ENCODE measurements around the gene AMTN.
"Not testable (repeated sequence)": the region's sequence is repeated elsewhere in the genome, so short reads cannot be mapped to it uniquely, and the experiment has no call there.

The AMTN gene

GRCh38 chr4:70518269-70518668 is at the start of gene AMTN:
Gene AMTN (plus strand): TSS chr4:70518569. CDS start chr4:70518778, 209 bp downstream.
- no peak for DNase-seq (ENCODE audit: low read depth)
- TF ChIP-seq CTCF (IDR thresholded peaks at IDR 0.05; ENCODE audit: low read depth, low read length, missing control alignments), result no peak
- H3K4me3 ChIP-seq (ENCODE audit: low read depth, low read length), result no peak within 1 kb of the TSS

GRCh38 chr4:70471897-70472296 is 46.5 kb upstream of the AMTN start, which contains the start of gene MUC7:
Gene MUC7 (plus strand): TSS chr4:70472197. CDS start chr4:70474022, 1,825 bp downstream.
- no peak for TF ChIP-seq CTCF (IDR thresholded peaks at IDR 0.05; ENCODE audit: low read depth, low read length, missing control alignments)
- no peak within 1 kb of the TSS for H3K4me3 ChIP-seq (ENCODE audit: low read depth, low read length)
- DNase-seq (ENCODE audit: low read depth), result no peak

- H3K4me3 ChIP-seq (ENCODE audit: low read depth, low read length), result no peak overlapping the region
- no peak for DNase-seq (ENCODE audit: low read depth)
- TF ChIP-seq CTCF (IDR thresholded peaks at IDR 0.05; ENCODE audit: low read depth, low read length, missing control alignments), result no peak
These were observed 44.7 kb upstream of the AMTN start for GRCh38 chr4:70473679-70474078.

- DNase-seq (ENCODE audit: low read depth), result no peak
- H3K4me3 ChIP-seq (ENCODE audit: low read depth, low read length), result no peak overlapping the region
- TF ChIP-seq CTCF (IDR thresholded peaks at IDR 0.05; ENCODE audit: low read depth, low read length, missing control alignments), result no peak
These were observed 29.6 kb upstream of the AMTN start for GRCh38 chr4:70488748-70489147.

- H3K4me3 ChIP-seq (ENCODE audit: low read depth, low read length), result no peak overlapping the region
- TF ChIP-seq CTCF (IDR thresholded peaks at IDR 0.05; ENCODE audit: low read depth, low read length, missing control alignments), result no peak
- no peak for DNase-seq (ENCODE audit: low read depth)
These were observed 22.1 kb upstream of the AMTN start for GRCh38 chr4:70496231-70496630.

GRCh38 chr4:70501838-70502237 is 16.5 kb upstream of the AMTN start:
- not testable (repeated sequence) for DNase-seq (ENCODE audit: low read depth); H3K4me3 ChIP-seq (ENCODE audit: low read depth, low read length)

- no peak for TF ChIP-seq CTCF (IDR thresholded peaks at IDR 0.05; ENCODE audit: low read depth, low read length, missing control alignments)
- H3K4me3 ChIP-seq (ENCODE audit: low read depth, low read length), result no peak overlapping the region
- no peak for DNase-seq (ENCODE audit: low read depth)
These were observed 13.6 kb upstream of the AMTN start for GRCh38 chr4:70504733-70505132.
